Smooth muscle cell (in vitro differentiated cells): ENCODE measurements around the gene MPHOSPH9. TPM values are rescaled to one million over a fixed set of nuclear protein-coding genes. Genes with fewer than 3 reads are reported as not detected.

Experiments
- DNase-seq: peaks from one replicate; lab custom pipeline; 2025; ENCODE audit not compliant: unreplicated experiment; lab: John Stamatoyannopoulos, UW
- H2AFZ ChIP-seq: fragments of 200-600 bp; sonication (generic); 2 replicates; pipeline ENCODE4 v1.6.0; 2016; ENCODE audit warnings: antibody characterized with exemption, low read depth, mild to moderate bottlenecking
- H3F3A ChIP-seq: fragments of 200-600 bp; sonication (generic); 2 replicates; pipeline ENCODE4 v1.6.0; 2017; ENCODE audit warnings: antibody characterized with exemption, low read depth
- H3K27ac ChIP-seq: fragments of 200-600 bp; sonication (generic); 2 replicates; pipeline ENCODE4 v1.5.1; 2016; ENCODE audit warnings: low read depth, mild to moderate bottlenecking
- H3K27me3 ChIP-seq: fragments of 200-600 bp; sonication (generic); 2 replicates; pipeline ENCODE4 v1.6.1; 2016; ENCODE audit warnings: low read depth, mild to moderate bottlenecking
- H3K36me3 ChIP-seq: fragments of 200-600 bp; sonication (generic); 2 replicates; pipeline ENCODE4 v1.5.1; 2016; ENCODE audit warnings: low read depth
- H3K4me1 ChIP-seq: fragments of 200-600 bp; sonication (generic); 2 replicates; pipeline ENCODE4 v1.5.1; 2016; ENCODE audit warnings: low read depth
- H3K4me2 ChIP-seq: fragments of 200-600 bp; sonication (generic); 2 replicates; pipeline ENCODE4 v1.6.0; 2016; ENCODE audit warnings: mild to moderate bottlenecking
- H3K4me3 ChIP-seq: fragments of 200-600 bp; sonication (generic); 2 replicates; pipeline ENCODE4 v1.5.1; 2016; ENCODE audit warnings: mild to moderate bottlenecking
- H3K79me2 ChIP-seq: fragments of 200-600 bp; sonication (generic); 2 replicates; pipeline ENCODE4 v1.6.0; 2016; ENCODE audit warnings: low read depth, mild to moderate bottlenecking
- H3K9ac ChIP-seq: fragments of 200-600 bp; sonication (generic); 2 replicates; pipeline ENCODE4 v1.6.0; 2016; ENCODE audit warnings: low read depth
- H3K9me3 ChIP-seq: fragments of 200-600 bp; sonication (generic); replicated peaks from 2 replicates; pipeline ENCODE4 v1.5.1; 2016; ENCODE audit warnings: low read depth
- H4K20me1 ChIP-seq: fragments of 200-600 bp; sonication (generic); 2 replicates; pipeline ENCODE4 v1.6.0; 2016; ENCODE audit warnings: low read depth
- WGBS: methylation state at CpG from one replicate; pipeline ENCODE4 v1.1.7; 2016; ENCODE audit warnings: low lambda C conversion rate; 5-methylcytosine and 5-hydroxymethylcytosine counted together
- polyA plus RNA-seq: library from polyadenylated mRNA; unstranded; fragments of >200 nt; fragmentation: Nextera tagmentation; extraction: Ambion mirVana; gene quantifications from 2 replicates; pipeline ENCODE4 v1.2.1, GENCODE V29; 2016
- total RNA-seq: library from RNA; depleted of rRNA; stranded (reverse); fragments of >200 nt; gene quantifications from 2 replicates; pipeline ENCODE4 v1.2.3, GENCODE V29; 2014
- TF ChIP-seq, protein P1 (sequence below): fragments of 200-600 bp; sonication (generic); IDR thresholded peaks from 2 replicates; pipeline ENCODE4 v1.5.1; 2017; ENCODE audit warnings: borderline replicate concordance, mild to moderate bottlenecking, antibody characterized with exemption; ENCODE audit not compliant: insufficient read depth, poor library complexity, severe bottlenecking

Gene MPHOSPH9
- total RNA-seq (50.3 and 70.8 TPM in 2 replicates), polyA plus RNA-seq (5.1 and 7.4 TPM in 2 replicates)

DNA sequence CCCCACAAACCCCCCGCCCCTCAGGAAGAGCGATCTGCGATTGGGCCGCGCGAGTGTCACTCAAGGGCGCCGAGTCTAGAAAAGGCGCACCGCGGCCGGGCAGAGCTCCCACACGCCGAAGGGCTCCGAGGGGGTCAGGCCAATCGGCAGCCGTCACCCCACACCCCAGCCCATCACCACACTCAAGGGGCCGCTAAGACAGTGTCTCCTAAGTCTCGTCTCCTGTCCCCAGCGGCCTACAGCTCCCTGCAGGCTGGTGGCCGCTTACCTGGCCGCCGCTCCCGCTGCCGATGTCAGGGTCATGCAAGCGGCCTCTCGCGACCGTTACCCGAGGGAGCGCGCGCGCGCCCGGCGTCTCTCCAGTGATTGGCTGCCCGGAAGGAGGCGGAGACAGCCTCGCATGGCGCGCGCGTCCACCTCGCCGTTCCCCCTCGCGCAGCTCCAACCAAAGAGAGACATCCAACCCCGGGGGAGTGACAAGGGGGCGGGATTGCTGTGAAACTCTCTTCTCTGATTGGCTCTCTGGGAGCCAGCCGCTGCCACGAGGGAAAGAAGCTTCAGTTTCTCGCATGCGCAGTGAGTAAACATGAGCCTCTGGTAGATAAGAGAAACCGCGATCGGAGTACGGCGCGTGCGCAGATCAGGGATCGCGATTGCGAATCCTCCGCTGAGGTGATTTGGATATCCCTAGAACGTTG is at the start of gene MPHOSPH9, which contains the start of gene MTRFR:
TSS of gene MPHOSPH9 (minus strand) at position 335 of the 698 bp plus-strand sequence. CDS start 2,777 bp downstream, outside the sequence.
TSS of gene MTRFR (plus strand) at position 630 of the 698 bp plus-strand sequence. CDS start 20,239 bp downstream, outside the sequence.
- Histone ChIP-seq H3K4me1 (peaks cover 29% of the 10 kb centered on the region), H3K4me2 (peak within 1 kb of the TSS; percentile 95), H3K27ac (peak within 1 kb of the TSS; percentile 62), H2AFZ (peak within 1 kb of the TSS; percentile 97), H3F3A (peaks cover 6% of the 10 kb centered on the region), H4K20me1 (peaks cover 6% of the 10 kb centered on the region), H3K36me3 (no peaks in the 10 kb centered on the region), H3K4me3 (peak within 1 kb of the TSS; percentile 88), H3K9me3 (no peaks in the 10 kb centered on the region), H3K27me3 (no peaks in the 10 kb centered on the region), H3K79me2 (peaks cover 65% of the 10 kb centered on the region), H3K9ac (peak within 1 kb of the TSS; percentile 88)
- WGBS = under 1% methylated on average over 66 of the region's 66 CpGs
- DNase-seq = peak; percentile 99
- TF ChIP-seq, protein P1, sequence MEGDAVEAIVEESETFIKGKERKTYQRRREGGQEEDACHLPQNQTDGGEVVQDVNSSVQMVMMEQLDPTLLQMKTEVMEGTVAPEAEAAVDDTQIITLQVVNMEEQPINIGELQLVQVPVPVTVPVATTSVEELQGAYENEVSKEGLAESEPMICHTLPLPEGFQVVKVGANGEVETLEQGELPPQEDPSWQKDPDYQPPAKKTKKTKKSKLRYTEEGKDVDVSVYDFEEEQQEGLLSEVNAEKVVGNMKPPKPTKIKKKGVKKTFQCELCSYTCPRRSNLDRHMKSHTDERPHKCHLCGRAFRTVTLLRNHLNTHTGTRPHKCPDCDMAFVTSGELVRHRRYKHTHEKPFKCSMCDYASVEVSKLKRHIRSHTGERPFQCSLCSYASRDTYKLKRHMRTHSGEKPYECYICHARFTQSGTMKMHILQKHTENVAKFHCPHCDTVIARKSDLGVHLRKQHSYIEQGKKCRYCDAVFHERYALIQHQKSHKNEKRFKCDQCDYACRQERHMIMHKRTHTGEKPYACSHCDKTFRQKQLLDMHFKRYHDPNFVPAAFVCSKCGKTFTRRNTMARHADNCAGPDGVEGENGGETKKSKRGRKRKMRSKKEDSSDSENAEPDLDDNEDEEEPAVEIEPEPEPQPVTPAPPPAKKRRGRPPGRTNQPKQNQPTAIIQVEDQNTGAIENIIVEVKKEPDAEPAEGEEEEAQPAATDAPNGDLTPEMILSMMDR = no peak

DNA sequence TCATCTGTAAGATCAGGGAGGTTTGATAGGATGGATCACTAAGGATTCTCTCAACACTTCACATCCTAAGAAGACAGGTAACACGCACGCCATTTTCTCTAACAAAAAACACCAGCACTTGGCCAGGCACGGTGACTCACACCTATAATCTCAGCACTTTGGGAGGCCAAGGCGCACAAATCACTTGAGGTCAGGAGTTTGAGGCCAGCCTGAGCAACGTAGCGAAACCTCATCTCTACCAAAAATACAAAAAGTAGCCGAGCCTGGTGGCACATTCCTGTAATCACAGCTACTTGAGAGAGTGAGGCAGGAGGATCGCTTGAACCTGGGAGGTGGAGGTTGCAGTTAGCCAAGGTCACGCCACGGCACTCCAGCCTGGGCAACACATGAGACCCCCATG is 49.2 kb upstream of the MPHOSPH9 start:
- no peaks in the 10 kb centered on the region for H3K36me3 ChIP-seq
- H2AFZ ChIP-seq = no peak overlapping the region
- H3K9me3 ChIP-seq = no peaks in the 10 kb centered on the region
- H3K4me3 ChIP-seq = no peak overlapping the region
- H3K79me2 ChIP-seq = no peaks in the 10 kb centered on the region
- 93% methylated on average over 10 of the region's 10 CpGs for WGBS
- no peaks in the 10 kb centered on the region for H3K27me3 ChIP-seq
- TF ChIP-seq, protein P1 = no peak
- no peaks in the 10 kb centered on the region for H3K4me1 ChIP-seq
- H3K9ac ChIP-seq = no peak overlapping the region
- H3K27ac ChIP-seq = no peak overlapping the region
- H3K4me2 ChIP-seq = no peak overlapping the region
- DNase-seq = no peak
- H4K20me1 ChIP-seq = no peaks in the 10 kb centered on the region
- no peaks in the 10 kb centered on the region for H3F3A ChIP-seq

- Histone ChIP-seq H2AFZ (no peak overlapping the region), H3K79me2 (no peaks in the 10 kb centered on the region), H3K27me3 (no peaks in the 10 kb centered on the region), H4K20me1 (no peaks in the 10 kb centered on the region), H3K4me2 (no peak overlapping the region), H3K36me3 (no peaks in the 10 kb centered on the region), H3K9ac (no peak overlapping the region), H3K9me3 (no peaks in the 10 kb centered on the region), H3K27ac (no peak overlapping the region), H3K4me1 (no peaks in the 10 kb centered on the region), H3K4me3 (no peak overlapping the region), H3F3A (no peaks in the 10 kb centered on the region)
- DNase-seq = no peak
- TF ChIP-seq, protein P1 = no peak
- WGBS = 99% methylated on average over 2 of the region's 2 CpGs
Observed at GRCh38 chr12:123280971-123281370, 48.0 kb upstream of the MPHOSPH9 start.
